GM12873 (cell line): Measurements from ENCODE around the gene ADAMTS1.

ENCODE experiments used
- TF ChIP-seq, protein P1 (sequence below): IDR thresholded peaks from 2 replicates; pipeline ENCODE4 v1.5.1; 2012; ENCODE audit warnings: low read depth, mild to moderate bottlenecking, moderate library complexity, low read length, control low read depth; ENCODE audit not compliant: insufficient read depth; ENCODE audit errors: missing control alignments

The ADAMTS1 gene

DNA sequence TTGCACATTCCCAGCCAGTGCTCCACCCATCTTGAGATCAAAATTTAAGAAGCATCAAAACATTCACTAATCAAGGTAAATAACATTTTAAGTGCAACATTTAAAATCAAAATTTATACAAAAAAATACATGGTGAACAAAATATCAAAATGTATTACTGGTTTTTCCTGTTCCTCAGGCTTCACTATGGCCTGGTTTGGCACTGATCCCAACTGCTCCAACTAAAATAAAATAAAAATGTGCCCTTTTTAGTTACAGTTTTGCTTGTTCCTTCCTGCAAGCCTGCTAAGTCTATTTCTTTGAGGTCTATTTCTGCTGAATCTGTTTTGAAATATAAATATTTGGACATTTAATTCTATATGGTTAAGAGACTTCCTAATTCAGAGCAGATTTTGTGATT lies 54.9 kb downstream of the ADAMTS1 start:
- TF ChIP-seq, protein P1, sequence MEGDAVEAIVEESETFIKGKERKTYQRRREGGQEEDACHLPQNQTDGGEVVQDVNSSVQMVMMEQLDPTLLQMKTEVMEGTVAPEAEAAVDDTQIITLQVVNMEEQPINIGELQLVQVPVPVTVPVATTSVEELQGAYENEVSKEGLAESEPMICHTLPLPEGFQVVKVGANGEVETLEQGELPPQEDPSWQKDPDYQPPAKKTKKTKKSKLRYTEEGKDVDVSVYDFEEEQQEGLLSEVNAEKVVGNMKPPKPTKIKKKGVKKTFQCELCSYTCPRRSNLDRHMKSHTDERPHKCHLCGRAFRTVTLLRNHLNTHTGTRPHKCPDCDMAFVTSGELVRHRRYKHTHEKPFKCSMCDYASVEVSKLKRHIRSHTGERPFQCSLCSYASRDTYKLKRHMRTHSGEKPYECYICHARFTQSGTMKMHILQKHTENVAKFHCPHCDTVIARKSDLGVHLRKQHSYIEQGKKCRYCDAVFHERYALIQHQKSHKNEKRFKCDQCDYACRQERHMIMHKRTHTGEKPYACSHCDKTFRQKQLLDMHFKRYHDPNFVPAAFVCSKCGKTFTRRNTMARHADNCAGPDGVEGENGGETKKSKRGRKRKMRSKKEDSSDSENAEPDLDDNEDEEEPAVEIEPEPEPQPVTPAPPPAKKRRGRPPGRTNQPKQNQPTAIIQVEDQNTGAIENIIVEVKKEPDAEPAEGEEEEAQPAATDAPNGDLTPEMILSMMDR, result no peak

- TF ChIP-seq, protein P1, result no peak
Measured at GRCh38 chr21:26788790-26789189, 56.4 kb downstream of the ADAMTS1 start.
